NCI-H146 treated with DMSO at 0.1 percent for 48 hours (cell line): Measurements from ENCODE around the gene TMPRSS9.
A peak's percentile ranks its signal among the peaks of the same experiment; 100 is the strongest.

ENCODE experiments used
- DNase-seq: peaks from one replicate; lab custom pipeline; 2025; ENCODE audit not compliant: unreplicated experiment; lab: John Stamatoyannopoulos, UW

The TMPRSS9 gene

DNA sequence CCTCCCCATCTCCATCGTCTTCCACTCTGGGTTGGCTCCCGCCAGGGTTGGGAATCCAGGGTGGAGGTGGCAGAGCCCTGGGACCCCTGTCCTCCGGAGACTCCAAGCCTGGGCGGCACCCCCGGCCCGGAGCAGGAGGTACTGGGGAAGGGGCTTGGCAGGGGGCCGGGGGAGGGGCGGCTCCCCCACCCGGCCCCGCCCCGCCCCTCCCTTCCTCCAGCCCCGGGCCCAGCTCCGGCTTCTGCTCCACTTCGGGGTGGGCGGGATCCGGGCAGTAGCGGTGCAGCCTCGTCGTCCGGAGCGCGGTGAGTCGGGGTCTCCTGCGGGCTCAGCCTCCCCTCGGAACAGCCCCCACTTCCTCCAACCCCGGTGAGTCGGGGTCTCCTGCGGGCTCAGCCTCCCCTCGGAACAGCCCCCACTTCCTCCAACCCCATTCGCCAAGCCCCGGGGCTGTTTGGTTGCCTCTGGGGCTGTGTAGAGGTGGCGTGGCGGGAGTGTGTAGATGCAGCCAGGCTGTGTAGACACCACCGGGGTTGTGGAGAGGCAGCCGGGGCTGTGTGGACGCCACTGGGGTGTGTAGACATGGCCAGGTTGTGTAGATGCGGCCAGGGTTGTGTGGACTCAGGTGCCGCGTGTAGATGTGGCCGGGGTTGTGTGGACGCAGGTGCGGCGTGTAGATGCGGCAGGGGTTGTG lies at the start of gene TMPRSS9:
Gene TMPRSS9, plus strand, starts transcription at position 274 of the 694 bp plus-strand sequence. CDS start 29,521 bp downstream, outside the sequence.
- DNase-seq, result no peak

- DNase-seq, result no peak
Observed at GRCh38 chr19:2311093-2311492, 49.0 kb upstream of the TMPRSS9 start.

- DNase-seq, result no peak
Observed at GRCh38 chr19:2312820-2313501, 47.1 kb upstream of the TMPRSS9 start.

GRCh38 chr19:2315121-2315817 lies 44.8 kb upstream of the TMPRSS9 start:
- DNase-seq, result no peak

GRCh38 chr19:2315818-2316353 lies 44.2 kb upstream of the TMPRSS9 start:
- peak; percentile 10 for DNase-seq

DNA sequence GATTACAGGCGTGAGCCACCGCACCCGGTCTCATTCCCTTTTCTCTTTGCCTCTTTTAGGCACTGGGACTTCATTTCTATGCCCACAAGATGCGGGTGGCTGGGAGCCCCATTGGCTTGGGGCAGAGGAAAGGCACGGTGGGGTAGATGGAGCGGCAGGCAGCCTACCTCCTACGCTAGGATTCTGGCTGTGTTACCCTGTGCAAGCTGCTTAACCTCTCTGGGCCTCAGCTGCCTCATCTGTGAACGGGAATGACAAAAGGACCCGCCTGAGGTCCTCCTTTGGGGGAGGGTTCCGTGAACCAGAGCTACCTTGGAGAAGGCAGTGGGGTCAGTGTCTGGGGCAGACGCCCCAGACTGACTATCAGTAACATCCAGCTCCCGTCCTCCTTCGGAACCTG lies 42.8 kb upstream of the TMPRSS9 start:
- DNase-seq, result no peak

GRCh38 chr19:2317756-2318155 lies 42.3 kb upstream of the TMPRSS9 start:
- no peak for DNase-seq

DNA sequence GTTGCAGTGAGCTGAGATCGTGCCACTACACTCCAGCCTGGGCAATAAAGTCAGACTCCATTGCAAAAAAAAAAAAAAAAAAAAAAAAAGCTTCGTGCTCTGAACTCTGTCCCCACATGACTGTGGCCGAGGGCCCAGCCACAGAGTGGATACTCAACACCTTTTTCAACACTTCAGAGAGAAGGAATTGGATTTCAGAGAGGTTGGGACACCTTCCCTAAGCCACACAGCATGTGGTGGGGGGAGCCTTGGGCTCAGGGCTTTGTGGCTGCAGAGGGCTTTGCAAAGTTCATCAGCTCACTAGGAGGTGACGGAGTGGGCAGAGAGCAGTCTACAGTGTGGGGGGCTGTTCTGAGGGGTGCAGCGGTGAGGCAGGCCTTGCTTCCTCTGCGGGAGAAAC lies 41.1 kb upstream of the TMPRSS9 start:
- no peak for DNase-seq

- DNase-seq, result no peak
Observed at GRCh38 chr19:2319551-2319950, 40.5 kb upstream of the TMPRSS9 start.

GRCh38 chr19:2320049-2320448 lies 40.0 kb upstream of the TMPRSS9 start:
- DNase-seq, result no peak

- no peak for DNase-seq
Observed at GRCh38 chr19:2320939-2321338, 39.1 kb upstream of the TMPRSS9 start.

DNA sequence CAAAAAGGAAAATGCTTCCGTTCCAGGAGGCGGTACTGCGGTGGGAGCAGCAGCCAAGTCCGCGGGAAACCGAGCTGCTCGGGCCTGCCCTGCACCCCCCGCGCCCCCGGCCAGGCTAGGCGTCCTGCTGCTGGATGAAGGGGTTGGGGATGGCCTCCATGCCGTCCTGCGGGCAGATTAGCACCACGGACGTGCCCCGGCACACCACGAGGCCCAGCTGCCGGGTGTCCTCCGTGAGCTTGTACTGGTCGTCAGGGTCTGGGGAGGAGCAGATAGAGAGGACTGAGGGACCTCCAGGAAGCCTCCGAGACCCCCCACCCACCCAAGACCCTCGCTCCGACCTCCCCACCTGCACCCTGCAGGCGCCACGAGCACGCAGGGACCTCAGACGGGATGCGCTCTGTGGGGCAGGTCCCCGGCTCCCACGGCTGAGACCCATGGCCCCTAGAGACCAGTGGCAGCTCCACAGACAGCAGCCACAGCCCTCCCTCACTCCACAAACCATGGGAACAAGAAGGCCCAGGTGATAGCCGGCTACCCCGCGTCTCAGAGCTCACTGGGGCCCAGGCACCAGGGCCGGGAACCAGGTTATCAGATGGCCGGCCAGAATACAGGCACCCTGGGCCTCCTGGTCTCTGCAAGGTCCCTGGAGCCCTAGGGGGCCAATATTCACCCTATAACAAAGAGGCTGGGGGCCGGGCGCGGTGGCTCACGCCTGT lies 38.3 kb upstream of the TMPRSS9 start:
- no peak for DNase-seq

GRCh38 chr19:2323707-2324106 lies 36.4 kb upstream of the TMPRSS9 start:
- no peak for DNase-seq

- no peak for DNase-seq
Observed at GRCh38 chr19:2324220-2324948, 35.7 kb upstream of the TMPRSS9 start.

GRCh38 chr19:2325281-2326046 lies 34.6 kb upstream of the TMPRSS9 start:
- DNase-seq, result no peak

DNA sequence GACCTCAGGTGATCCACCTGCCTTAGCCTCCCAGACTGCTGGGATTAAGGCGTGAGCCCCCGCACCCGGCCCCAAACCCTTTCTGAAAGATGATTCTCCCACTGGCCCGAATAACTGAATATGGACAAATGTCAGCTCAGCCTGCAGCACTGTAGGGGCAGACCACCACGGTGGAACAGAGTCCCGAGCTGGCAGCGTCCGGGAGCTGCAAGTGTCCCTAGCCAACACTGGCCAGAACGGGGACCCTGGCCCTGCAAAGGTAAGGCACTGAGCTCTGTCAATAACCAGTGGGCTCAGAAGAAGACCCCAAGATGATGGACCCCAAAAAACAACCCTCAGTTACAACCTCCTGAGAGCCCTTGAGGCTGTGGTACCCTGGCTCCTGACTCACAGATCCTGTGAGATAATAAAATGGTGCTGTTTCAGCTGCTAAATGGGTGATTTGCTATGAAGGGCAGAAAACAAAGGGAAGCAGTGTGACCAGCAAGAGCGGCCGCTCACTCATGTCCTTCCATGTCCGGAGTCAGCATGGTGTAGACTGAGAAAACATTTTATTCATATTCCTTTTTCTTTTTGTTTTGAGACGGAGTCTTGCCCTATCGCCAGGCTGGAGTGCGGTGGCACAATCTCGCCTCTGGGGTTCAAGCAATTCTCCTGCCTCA lies 33.2 kb upstream of the TMPRSS9 start:
- DNase-seq, result no peak

- no peak for DNase-seq
Observed at GRCh38 chr19:2327773-2328400, 32.2 kb upstream of the TMPRSS9 start.

GRCh38 chr19:2328401-2329148 lies 31.5 kb upstream of the TMPRSS9 start, which contains the start of the genes LSM7 and SPPL2B:
Gene LSM7, minus strand, starts transcription at chr19:2328586. Its CDS starts 20 bp downstream, at chr19:2328566.
Gene SPPL2B, plus strand, starts transcription at chr19:2328684. Its CDS starts 26 bp downstream, at chr19:2328710.
- DNase-seq, result peak; percentile 15
